ENCODE measurements around the gene AOAH.

DNA sequence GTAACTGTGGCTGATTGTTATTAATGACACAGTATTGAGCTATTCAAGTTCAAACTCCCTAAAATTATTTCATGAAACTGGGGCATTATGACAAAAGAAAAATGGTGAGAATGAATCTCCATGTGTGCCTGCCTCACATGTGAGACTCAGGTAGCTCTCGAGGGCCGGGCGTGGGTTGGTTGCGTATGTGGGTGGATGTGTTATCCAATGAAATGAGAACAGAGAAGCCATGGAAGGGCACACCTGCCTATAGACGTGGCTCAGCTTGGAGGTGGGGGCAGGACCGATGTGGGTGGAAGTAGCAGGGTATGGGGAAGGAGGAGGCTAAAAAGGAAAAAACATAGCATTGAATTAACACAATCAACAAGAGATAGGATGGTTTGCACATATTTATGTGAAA lies 96.5 kb downstream of the AOAH start:
- TF ChIP-seq, protein P1, sequence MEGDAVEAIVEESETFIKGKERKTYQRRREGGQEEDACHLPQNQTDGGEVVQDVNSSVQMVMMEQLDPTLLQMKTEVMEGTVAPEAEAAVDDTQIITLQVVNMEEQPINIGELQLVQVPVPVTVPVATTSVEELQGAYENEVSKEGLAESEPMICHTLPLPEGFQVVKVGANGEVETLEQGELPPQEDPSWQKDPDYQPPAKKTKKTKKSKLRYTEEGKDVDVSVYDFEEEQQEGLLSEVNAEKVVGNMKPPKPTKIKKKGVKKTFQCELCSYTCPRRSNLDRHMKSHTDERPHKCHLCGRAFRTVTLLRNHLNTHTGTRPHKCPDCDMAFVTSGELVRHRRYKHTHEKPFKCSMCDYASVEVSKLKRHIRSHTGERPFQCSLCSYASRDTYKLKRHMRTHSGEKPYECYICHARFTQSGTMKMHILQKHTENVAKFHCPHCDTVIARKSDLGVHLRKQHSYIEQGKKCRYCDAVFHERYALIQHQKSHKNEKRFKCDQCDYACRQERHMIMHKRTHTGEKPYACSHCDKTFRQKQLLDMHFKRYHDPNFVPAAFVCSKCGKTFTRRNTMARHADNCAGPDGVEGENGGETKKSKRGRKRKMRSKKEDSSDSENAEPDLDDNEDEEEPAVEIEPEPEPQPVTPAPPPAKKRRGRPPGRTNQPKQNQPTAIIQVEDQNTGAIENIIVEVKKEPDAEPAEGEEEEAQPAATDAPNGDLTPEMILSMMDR (IDR thresholded peaks at IDR 0.05; ENCODE audit: low read depth, low read length, poor library complexity, severe bottlenecking) = no peak
- TF ChIP-seq EZH2phosphoT487 (IDR thresholded peaks at IDR 0.05; ENCODE audit: borderline replicate concordance, low read length) = no peak

All from DOHH2 (cell line).